K562 (cell line): ENCODE results near the gene MYO18B. TPM values are rescaled to one million over a fixed set of nuclear protein-coding genes. Genes with fewer than 3 reads are reported as not detected.

Source experiments
- ATAC-seq: fragments of 200-7000 bp; cut with Tn5 transposase; 3 replicates; pipeline ENCODE4 v1.9.1; 2020; ENCODE audit warnings: moderate library complexity
- BruUV-seq: library from RNA; stranded (reverse); fragments of 400-500 nt; replicated peaks from 2 replicates; lab custom pipeline; 2021; lab: Mats Ljungman, UMichigan
- CTCF ChIA-PET: fragments of 300-600 bp; formaldehyde crosslinking; extraction: SDS; loops from one replicate; lab custom pipeline; 2021; ENCODE audit warnings: low intra/inter-chr PET ratio; lab: Yijun Ruan, JAX
- POLR2A ChIA-PET: fragments of 300-600, 350-650 bp; sonication (Branson Sonifier 250); formaldehyde crosslinking; extraction: SDS; loops from one replicate; lab custom pipeline; 2021; ENCODE audit warnings: antibody characterized with exemption, inconsistent platforms; lab: Yijun Ruan, JAX
- DNase-seq, 4 experiments: peaks; one replicate each; pipeline versions ENCODE4 v3.0.0 to v3.0.0-alpha.2; 2011 to 2018; ENCODE audit warnings: low spot score in 3 of 4, mixed read lengths in 3 of 4; ENCODE audit errors: extremely low read depth in 1 of 4
- FAIRE-seq: peaks from 2 replicates; lab custom pipeline; 2011; peaks lifted over from hg19 to GRCh38; lab: Jason Lieb, UNC
- H2AFZ ChIP-seq: 2 replicates; pipeline ENCODE4 v1.6.0; 2011; ENCODE audit warnings: low read depth, low read length, control low read depth, inconsistent platforms
- H3K27ac ChIP-seq: fragments of 200-600 bp; 3 replicates; pipeline ENCODE4 v1.8.0; 2011; ENCODE audit warnings: low read depth, mild to moderate bottlenecking, control low read depth, inconsistent platforms, low read length, moderate library complexity, mixed read lengths; ENCODE audit errors: extremely low read depth
- H3K27me3 ChIP-seq, 2 experiments: fragments of 300-600 bp in 1 of 2; 2 replicates in 1 of 2; 3 replicates in 1 of 2; pipeline versions ENCODE4 v1.6.0 to v1.8.0; 2011; ENCODE audit warnings: inconsistent platforms in 2 of 2, low read length in 2 of 2, mild to moderate bottlenecking in 1 of 2, mixed read lengths in 1 of 2, moderate library complexity in 1 of 2; ENCODE audit not compliant: control insufficient read depth in 2 of 2, insufficient read depth in 2 of 2
- H3K36me3 ChIP-seq: fragments of 300-600 bp; 3 replicates; pipeline ENCODE4 v1.8.0; 2011; ENCODE audit warnings: mild to moderate bottlenecking, low read length, inconsistent platforms; ENCODE audit not compliant: control insufficient read depth, insufficient read depth
- H3K4me1 ChIP-seq, 2 experiments: fragments of 200-600 bp in 1 of 2; replicated peaks in 1 of 2; 2 replicates in 1 of 2; 3 replicates in 1 of 2; pipeline versions ENCODE4 v1.5.1 to v1.8.0; 2011; ENCODE audit warnings: inconsistent platforms in 2 of 2, low read length in 2 of 2, mild to moderate bottlenecking in 1 of 2, mixed read lengths in 1 of 2, moderate library complexity in 1 of 2; ENCODE audit not compliant: control insufficient read depth in 2 of 2, insufficient read depth in 2 of 2
- H3K4me2 ChIP-seq: 2 replicates; pipeline ENCODE4 v1.6.1; 2011; ENCODE audit warnings: low read length, control low read depth, inconsistent platforms, mixed read lengths; ENCODE audit not compliant: insufficient read depth
- H3K4me3 ChIP-seq: fragments of 200-600 bp; sonication (generic), shearing (Covaris generic); 2 replicates; pipeline ENCODE4 v1.5.1; 2016; ENCODE audit warnings: control low read depth, inconsistent platforms
- H3K79me2 ChIP-seq: fragments of 200-600 bp; 3 replicates; pipeline ENCODE4 v1.8.0; 2011; ENCODE audit warnings: low read length, inconsistent platforms; ENCODE audit not compliant: control insufficient read depth, insufficient read depth
- H3K9ac ChIP-seq, 2 experiments: 2 replicates each; pipeline versions ENCODE4 v1.6.0 to v1.6.1; 2011; ENCODE audit warnings: low read depth in 2 of 2, low read length in 2 of 2, control low read depth in 1 of 2, inconsistent platforms in 1 of 2, mild to moderate bottlenecking in 1 of 2, mixed read lengths in 1 of 2; ENCODE audit not compliant: insufficient read depth in 1 of 2
- H3K9me1 ChIP-seq: one replicate; pipeline ENCODE4 v1.6.0; 2011; ENCODE audit warnings: inconsistent platforms, mild to moderate bottlenecking, low read length, moderate library complexity; ENCODE audit not compliant: control insufficient read depth, insufficient read depth
- H3K9me3 ChIP-seq: replicated peaks from 2 replicates; pipeline ENCODE4 v1.5.1; 2011; ENCODE audit warnings: low read depth, low read length, inconsistent platforms; ENCODE audit not compliant: control insufficient read depth, insufficient read depth
- H4K20me1 ChIP-seq: replicated peaks from 2 replicates; pipeline ENCODE4 v1.6.1; 2011; ENCODE audit warnings: low read length, inconsistent platforms, mixed read lengths; ENCODE audit not compliant: control insufficient read depth, insufficient read depth
- EHMT2 ChIP-seq: fragments of 450-650 bp; IDR thresholded peaks from 2 replicates; pipeline ENCODE4 v1.6.1; 2018; ENCODE audit warnings: antibody characterized with exemption
- NR1H2 ChIP-seq: sonication (generic); formaldehyde crosslinking; IDR thresholded peaks from 2 replicates; pipeline ENCODE4 v1.4.0; 2020; ENCODE audit warnings: mild to moderate bottlenecking, missing genetic modification reagents
- SRSF3 ChIP-seq: fragments of 200-400 bp; formaldehyde crosslinking; IDR thresholded peaks from 2 replicates; pipeline ENCODE4 v1.6.1; 2016; ENCODE audit warnings: mild to moderate bottlenecking, low read length, moderate library complexity; ENCODE audit not compliant: insufficient read depth
- ZBTB12 ChIP-seq: fragments of 250-450 bp; sonication (Bioruptor Pico); IDR thresholded peaks from 2 replicates; pipeline ENCODE4 v1.4.0; 2020
- ZEB2 ChIP-seq: fragments of 450-650 bp; IDR thresholded peaks from 2 replicates; pipeline ENCODE4 v1.6.1; 2016
- ZNF318 ChIP-seq, 2 experiments: fragments of 450-650 bp; IDR thresholded peaks; 2 replicates each; pipeline ENCODE4 v1.6.1; 2016; ENCODE audit warnings: mild to moderate bottlenecking in 2 of 2, borderline replicate concordance in 1 of 2, low read depth in 1 of 2, moderate library complexity in 1 of 2
- ZNF512 ChIP-seq: IDR thresholded peaks from 2 replicates; pipeline ENCODE4 v1.6.1; 2016; ENCODE audit warnings: missing genetic modification characterization, missing compliant biosample characterization
- WGBS: fragments of 100-300 bp; shearing (Covaris generic); methylation state at CpG from one replicate; pipeline ENCODE4 v1.1.6; 2016; ENCODE audit warnings: low coverage, mixed read lengths; ENCODE audit not compliant: insufficient coverage; ENCODE audit errors: missing lambda C conversion rate; 5-methylcytosine and 5-hydroxymethylcytosine counted together
- in situ Hi-C: fragments of 300-500 bp; cut with MboI; formaldehyde crosslinking; loops from 4 replicates; pipeline ENCODE4 v1.15.0; 2018; ENCODE audit warnings: inconsistent platforms, mixed read lengths
- intact Hi-C: fragments of 100-400 bp; cut with micrococcal nuclease; formaldehyde crosslinking; loops from 2 replicates; pipeline ENCODE4 v1.14.2; 2022
- polyA plus RNA-seq, 8 experiments: library from polyadenylated mRNA; depleted of rRNA in 4 of 8; stranded (reverse) in 5 of 8; unstranded in 3 of 8; fragments of >200 nt; fragmentation: Nextera tagmentation in 2 of 8; fragmentation: Illumina TruSeq in 1 of 8; extraction: Ambion mirVana in 2 of 8; extraction: Trizol in 1 of 8; gene quantifications; 2 replicates each; pipeline versions ENCODE4 v1.2.1 to v1.2.3, GENCODE V29; 2011 to 2014; ENCODE audit warnings: inconsistent platforms in 1 of 8, missing spikeins in 1 of 8
- total RNA-seq, 7 experiments: library from RNA; depleted of rRNA in 6 of 7; stranded (reverse); fragments of >200 nt in 6 of 7; fragmentation: Illumina TruSeq in 2 of 7; extraction: Trizol in 2 of 7; gene quantifications; 2 replicates each; pipeline versions ENCODE4 v1.2.1 to v1.2.3, GENCODE V29; 2011 to 2021; ENCODE audit warnings: low replicate concordance in 1 of 7

The MYO18B gene
- total and polyA plus RNA-seq, 9 of the 15 experiments (the other 6 are each of a cell fraction or from before 2014, with no cell fraction given), result 0.06 to 7.0 (median 4.3) TPM

GRCh38 chr22:25961699-25962098 lies 219.7 kb downstream of the MYO18B start (continued):
- TF ChIP-seq ZNF318 (IDR thresholded peaks at IDR 0.05; ENCODE audit: borderline replicate concordance in 1 of 2, low read depth in 1 of 2), result no peak

GRCh38 chr22:25962711-25963110 lies 220.7 kb downstream of the MYO18B start:
- in situ Hi-C loops (no loop called here), intact Hi-C loops (no loop called here)
- Histone ChIP-seq H3K4me1 (no peaks in the 10 kb centered on the region), H3K27me3 (no peaks in the 10 kb centered on the region), H3K4me2 (no peak overlapping the region), H3K27ac (no peak overlapping the region), H3K79me2 (no peaks in the 10 kb centered on the region), H3K9me3 (no peaks in the 10 kb centered on the region), H3K9ac (no peak overlapping the region), H3K9me1 (no peaks in the 10 kb centered on the region), H3K36me3 (no peaks in the 10 kb centered on the region), H3K4me3 (no peak overlapping the region), H2AFZ (no peak overlapping the region), H4K20me1 (no peaks in the 10 kb centered on the region)
- FAIRE-seq (no peak), DNase-seq (no peak), ATAC-seq (no peak)
- TF ChIP-seq ZEB2 (no peak), ZNF512 (no peak), SRSF3 (no peak), ZBTB12 (CRISPR knock-in tag) (no peak), EHMT2 (no peak), NR1H2 (CRISPR knock-in tag) (no peak)
- BruUV-seq, result no TSS peak
- CTCF ChIA-PET, result no interaction called here
- 75% methylated on average over 2 of the region's 2 CpGs for WGBS
- POLR2A ChIA-PET, result no interaction called here
